AG10803 (cell line): Measurements from ENCODE around the gene GATA3.

Experiments used
- DNase-seq: peaks from one replicate; pipeline ENCODE4 v3.0.0; 2010; ENCODE audit warnings: low read depth
- H3K4me3 ChIP-seq: 2 replicates; pipeline ENCODE4 v1.5.1; 2011; ENCODE audit warnings: mild to moderate bottlenecking, low read length, control low read depth
- CTCF ChIP-seq: conservative IDR thresholded peaks from 2 replicates; pipeline ENCODE4 v1.5.1; 2011; ENCODE audit warnings: mild to moderate bottlenecking, low read length, control low read depth, inconsistent platforms

GATA3 gene

GRCh38 chr10:8039321-8039881, 15.1 kb upstream of the GATA3 start:
- no peak overlapping the region for H3K4me3 ChIP-seq
- no peak for TF ChIP-seq CTCF
- DNase-seq = no peak

GRCh38 chr10:8040651-8041050, 13.8 kb upstream of the GATA3 start:
- no peak for DNase-seq
- no peak overlapping the region for H3K4me3 ChIP-seq
- TF ChIP-seq CTCF = no peak

- H3K4me3 ChIP-seq = no peak overlapping the region
- DNase-seq = no peak
- TF ChIP-seq CTCF = no peak
Measured at GRCh38 chr10:8041284-8041991, 13.1 kb upstream of the GATA3 start.

- no peak for TF ChIP-seq CTCF
- no peak for DNase-seq
- H3K4me3 ChIP-seq = no peak overlapping the region
Measured at GRCh38 chr10:8041992-8042720, 12.3 kb upstream of the GATA3 start.

GRCh38 chr10:8042721-8043568, 11.5 kb upstream of the GATA3 start:
- DNase-seq = no peak
- no peak for TF ChIP-seq CTCF

GRCh38 chr10:8043569-8044306, 10.8 kb upstream of the GATA3 start:
- TF ChIP-seq CTCF = no peak
- DNase-seq = no peak
- no peak overlapping the region for H3K4me3 ChIP-seq

More at GRCh38 chr10:8042721-8043568, 11.5 kb upstream of the GATA3 start:
- H3K4me3 ChIP-seq = no peak overlapping the region
